Memory B cell (primary cell): ENCODE data around the gene SRGAP3.
"Not testable (repeated sequence)": the region's sequence is repeated elsewhere in the genome, so short reads cannot be mapped to it uniquely, and the experiment has no call there.

ENCODE experiments used
- ATAC-seq: fragments of 150-1000 bp; cut with Tn5 transposase; 2 replicates; pipeline ENCODE4 v1.10.0; 2021; ENCODE audit warnings: low read depth, mild to moderate bottlenecking, moderate library complexity
- DNase-seq, 2 donors: peaks; one replicate each; pipeline ENCODE4 v3.0.0; 2022; ENCODE audit warnings: low spot score in 2 of 2
- H3K27ac Mint-ChIP-seq: one replicate; pipeline ENCODE4 v1.8.0; 2022; ENCODE audit warnings: mild to moderate bottlenecking, moderate library complexity, mixed read lengths
- H3K27me3 Mint-ChIP-seq: one replicate; pipeline ENCODE4 v1.8.0; 2022; ENCODE audit warnings: mixed read lengths
- H3K36me3 Mint-ChIP-seq: one replicate; pipeline ENCODE4 v1.8.0; 2022; ENCODE audit warnings: mild to moderate bottlenecking, mixed read lengths
- H3K4me1 Mint-ChIP-seq: one replicate; pipeline ENCODE4 v1.8.0; 2022; ENCODE audit warnings: mixed read lengths
- H3K4me3 Mint-ChIP-seq: one replicate; pipeline ENCODE4 v1.8.0; 2022; ENCODE audit warnings: mild to moderate bottlenecking, moderate library complexity, mixed read lengths
- H3K9me3 Mint-ChIP-seq: one replicate; pipeline ENCODE4 v1.8.0; 2022; ENCODE audit warnings: mixed read lengths

The SRGAP3 gene

GRCh38 chr3:9249273-9250192, at the start of gene SRGAP3:
SRGAP3 (minus strand) TSS chr3:9249646; CDS start chr3:9248951, 695 bp downstream.
- DNase-seq: peak; percentile 63 to 71
- H3K4me3 Mint-ChIP-seq: peak within 1 kb of the TSS; percentile 89
- H3K4me1 Mint-ChIP-seq: peaks cover 19% of the 10 kb centered on the region
- peaks cover 6% of the 10 kb centered on the region for H3K27me3 Mint-ChIP-seq
- peak within 1 kb of the TSS; percentile 52 for H3K27ac Mint-ChIP-seq
- ATAC-seq: peak; percentile 99
- no peaks in the 10 kb centered on the region for H3K9me3 Mint-ChIP-seq
- no peaks in the 10 kb centered on the region for H3K36me3 Mint-ChIP-seq

DNA sequence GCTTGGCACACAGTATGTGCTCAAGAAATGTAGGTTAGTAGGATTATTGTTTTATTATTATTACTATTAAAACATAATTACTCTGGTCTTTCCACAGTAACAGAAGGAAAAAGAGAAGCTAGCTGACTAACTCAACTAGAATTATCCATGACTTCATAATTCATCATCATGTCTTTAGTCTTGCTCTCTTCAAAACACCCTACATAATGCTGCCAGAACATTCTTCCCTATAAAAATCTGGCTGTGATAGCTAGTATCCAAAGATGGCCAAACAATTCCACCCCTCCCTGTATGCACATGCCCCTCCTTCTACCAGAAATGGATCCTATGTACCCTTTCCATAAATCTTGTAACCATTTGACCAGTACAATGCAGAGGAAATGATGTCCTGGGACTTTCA, 48.8 kb upstream of the SRGAP3 start:
- no peak for DNase-seq
- Mint-ChIP-seq H3K27me3 (peaks cover 14% of the 10 kb centered on the region), H3K27ac (no peak overlapping the region), H3K4me3 (no peak overlapping the region), H3K36me3 (no peaks in the 10 kb centered on the region), H3K4me1 (peaks cover 7% of the 10 kb centered on the region), H3K9me3 (peaks cover 8% of the 10 kb centered on the region)
- no peak for ATAC-seq

GRCh38 chr3:9296241-9296640, 46.8 kb upstream of the SRGAP3 start:
- Mint-ChIP-seq H3K36me3 (no peaks in the 10 kb centered on the region), H3K4me3 (no peak overlapping the region), H3K27me3 (peaks cover 13% of the 10 kb centered on the region), H3K4me1 (no peaks in the 10 kb centered on the region), H3K9me3 (peaks cover 8% of the 10 kb centered on the region), H3K27ac (no peak overlapping the region)
- DNase-seq (no peak), ATAC-seq (no peak)

GRCh38 chr3:9295007-9295406, 45.6 kb upstream of the SRGAP3 start:
- ATAC-seq (no peak), DNase-seq (no peak)
- Mint-ChIP-seq H3K9me3 (peaks cover 4% of the 10 kb centered on the region), H3K27me3 (peaks cover 11% of the 10 kb centered on the region), H3K27ac (no peak overlapping the region), H3K36me3 (no peaks in the 10 kb centered on the region), H3K4me1 (no peaks in the 10 kb centered on the region), H3K4me3 (no peak overlapping the region)

GRCh38 chr3:9293953-9294352, 44.5 kb upstream of the SRGAP3 start:
- not testable (repeated sequence) for H3K36me3 Mint-ChIP-seq, H3K27ac Mint-ChIP-seq, ATAC-seq, H3K4me3 Mint-ChIP-seq, H3K4me1 Mint-ChIP-seq, DNase-seq, H3K9me3 Mint-ChIP-seq
- H3K27me3 Mint-ChIP-seq: peaks cover 12% of the 10 kb centered on the region

DNA sequence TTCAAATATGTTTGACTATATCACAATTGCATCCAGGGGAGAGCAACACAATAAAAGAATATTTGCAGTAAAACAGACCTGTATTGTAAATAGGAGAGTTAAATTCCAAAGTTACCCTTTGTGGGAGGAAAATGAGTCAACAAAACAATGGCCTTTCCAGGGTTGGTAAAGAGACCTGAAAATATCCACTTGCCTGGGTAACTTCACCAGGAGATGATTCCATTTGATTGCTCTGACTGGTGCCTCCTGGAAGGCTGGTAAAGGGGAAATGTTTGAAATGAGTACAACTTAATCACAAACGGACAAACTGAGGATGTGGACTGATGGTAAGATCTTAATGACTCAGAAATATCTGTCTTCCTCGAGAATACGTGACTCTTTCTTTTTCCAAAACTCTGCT, 43.6 kb upstream of the SRGAP3 start:
- no peaks in the 10 kb centered on the region for H3K4me1 Mint-ChIP-seq
- no peak overlapping the region for H3K27ac Mint-ChIP-seq
- DNase-seq (no peak), ATAC-seq (no peak)
- H3K4me3 Mint-ChIP-seq: no peak overlapping the region
- H3K9me3 Mint-ChIP-seq: peaks cover 3% of the 10 kb centered on the region
- no peaks in the 10 kb centered on the region for H3K36me3 Mint-ChIP-seq
- peaks cover 12% of the 10 kb centered on the region for H3K27me3 Mint-ChIP-seq

- peaks cover 3% of the 10 kb centered on the region for H3K9me3 Mint-ChIP-seq
- no peaks in the 10 kb centered on the region for H3K36me3 Mint-ChIP-seq
- no peak for ATAC-seq
- H3K27ac Mint-ChIP-seq: no peak overlapping the region
- no peak for DNase-seq
- peaks cover 12% of the 10 kb centered on the region for H3K27me3 Mint-ChIP-seq
- H3K4me1 Mint-ChIP-seq: no peaks in the 10 kb centered on the region
- H3K4me3 Mint-ChIP-seq: no peak overlapping the region
These were observed 43.1 kb upstream of the SRGAP3 start for GRCh38 chr3:9292516-9292915.

GRCh38 chr3:9291821-9292410, 42.5 kb upstream of the SRGAP3 start:
- DNase-seq: no peak
- H3K9me3 Mint-ChIP-seq: peaks cover 3% of the 10 kb centered on the region
- H3K4me3 Mint-ChIP-seq: no peak overlapping the region
- no peaks in the 10 kb centered on the region for H3K36me3 Mint-ChIP-seq
- ATAC-seq: no peak
- H3K27ac Mint-ChIP-seq: no peak overlapping the region
- H3K27me3 Mint-ChIP-seq: peaks cover 12% of the 10 kb centered on the region
- H3K4me1 Mint-ChIP-seq: no peaks in the 10 kb centered on the region

- no peak for DNase-seq
- Mint-ChIP-seq H3K9me3 (peaks cover 3% of the 10 kb centered on the region), H3K27me3 (peaks cover 11% of the 10 kb centered on the region), H3K36me3 (no peaks in the 10 kb centered on the region), H3K27ac (no peak overlapping the region), H3K4me3 (no peak overlapping the region), H3K4me1 (no peaks in the 10 kb centered on the region)
- no peak for ATAC-seq
These were observed 41.1 kb upstream of the SRGAP3 start for GRCh38 chr3:9290566-9290965.

GRCh38 chr3:9281533-9281932, 32.1 kb upstream of the SRGAP3 start:
- not testable (repeated sequence) for H3K9me3 Mint-ChIP-seq, H3K27me3 Mint-ChIP-seq, H3K36me3 Mint-ChIP-seq, H3K27ac Mint-ChIP-seq, H3K4me3 Mint-ChIP-seq, DNase-seq, ATAC-seq, H3K4me1 Mint-ChIP-seq

DNA sequence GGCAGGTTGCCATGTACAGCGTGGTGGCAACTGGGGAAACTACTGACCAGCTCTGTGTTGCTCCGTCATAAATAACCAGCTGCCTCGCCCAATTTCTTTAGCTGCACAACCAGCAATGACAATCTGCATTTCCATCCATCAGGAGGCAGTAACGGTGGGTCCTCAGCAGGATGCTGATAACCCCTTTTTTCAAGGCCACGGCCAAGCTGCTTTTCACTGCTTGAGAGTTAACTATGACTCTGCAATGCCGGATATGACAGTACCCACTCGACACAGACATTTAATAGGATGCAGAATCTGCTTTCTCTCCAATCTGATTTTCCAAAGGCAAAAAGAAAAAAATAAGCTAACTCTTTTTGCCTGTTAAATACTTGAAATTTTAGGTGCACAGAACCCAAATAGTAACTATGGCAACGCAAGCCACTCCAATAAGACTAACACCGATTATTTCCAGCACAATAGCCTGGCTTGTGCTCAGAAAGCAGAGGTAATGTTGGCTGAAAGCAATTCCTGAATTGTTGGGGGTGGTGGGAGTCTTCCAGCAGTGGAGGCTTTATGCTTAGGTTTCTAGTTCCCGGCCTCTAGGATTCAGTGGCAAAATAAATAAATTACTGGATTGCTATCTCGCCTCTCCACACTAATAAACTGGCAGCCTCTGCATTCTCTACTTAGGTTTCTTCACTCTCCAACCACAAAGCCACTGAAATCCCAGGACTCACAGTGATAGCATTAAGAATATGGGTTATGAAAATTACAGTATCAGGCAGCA, 31.2 kb upstream of the SRGAP3 start:
- Mint-ChIP-seq H3K4me3 (no peak overlapping the region), H3K9me3 (no peaks in the 10 kb centered on the region), H3K27me3 (peaks cover 3% of the 10 kb centered on the region), H3K36me3 (no peaks in the 10 kb centered on the region), H3K27ac (no peak overlapping the region), H3K4me1 (no peaks in the 10 kb centered on the region)
- no peak for DNase-seq
- ATAC-seq: no peak

- Mint-ChIP-seq H3K9me3 (peaks cover 3% of the 10 kb centered on the region), H3K27ac (no peak overlapping the region), H3K4me3 (no peak overlapping the region), H3K4me1 (no peaks in the 10 kb centered on the region), H3K27me3 (peaks cover 3% of the 10 kb centered on the region), H3K36me3 (no peaks in the 10 kb centered on the region)
- DNase-seq: no peak
- no peak for ATAC-seq
These were observed 30.5 kb upstream of the SRGAP3 start for GRCh38 chr3:9279966-9280365.

DNA sequence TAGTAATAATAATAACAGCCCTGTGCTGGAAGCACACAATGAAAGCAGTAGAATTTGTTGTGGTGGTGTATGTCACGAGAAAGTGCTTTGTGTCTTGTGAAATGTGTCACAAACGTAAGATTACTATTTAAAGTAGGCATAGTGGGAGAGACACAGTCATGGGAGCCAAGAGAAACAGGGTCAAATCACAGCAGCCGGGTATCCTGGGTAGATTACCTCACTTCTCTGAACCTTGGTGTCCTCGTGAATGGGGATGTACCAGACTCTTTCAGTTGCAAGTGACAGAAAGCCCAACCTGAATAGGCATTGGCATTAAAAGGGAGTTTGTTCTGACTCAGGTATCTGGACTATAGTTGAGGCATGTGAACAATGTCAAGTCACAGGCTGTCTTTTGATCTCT, 29.1 kb upstream of the SRGAP3 start:
- no peak for ATAC-seq
- no peak overlapping the region for H3K27ac Mint-ChIP-seq
- peaks cover 3% of the 10 kb centered on the region for H3K27me3 Mint-ChIP-seq
- no peak overlapping the region for H3K4me3 Mint-ChIP-seq
- H3K4me1 Mint-ChIP-seq: no peaks in the 10 kb centered on the region
- peaks cover 3% of the 10 kb centered on the region for H3K9me3 Mint-ChIP-seq
- DNase-seq: no peak
- no peaks in the 10 kb centered on the region for H3K36me3 Mint-ChIP-seq

- no peak for ATAC-seq
- peaks cover 3% of the 10 kb centered on the region for H3K9me3 Mint-ChIP-seq
- no peaks in the 10 kb centered on the region for H3K36me3 Mint-ChIP-seq
- no peaks in the 10 kb centered on the region for H3K4me1 Mint-ChIP-seq
- H3K27me3 Mint-ChIP-seq: peaks cover 3% of the 10 kb centered on the region
- H3K27ac Mint-ChIP-seq: no peak overlapping the region
- H3K4me3 Mint-ChIP-seq: no peak overlapping the region
- DNase-seq: no peak
These were observed 28.6 kb upstream of the SRGAP3 start for GRCh38 chr3:9278085-9278484.
